D721Med (cell line): ENCODE data around the gene VPS13A.

Experiments used
- DNase-seq: peaks from one replicate; pipeline ENCODE4 v3.0.0; 2011; ENCODE audit warnings: low spot score; ENCODE audit not compliant: insufficient read length
- FAIRE-seq: peaks from 2 replicates; lab custom pipeline; 2011; peaks lifted over from hg19 to GRCh38; lab: Jason Lieb, UNC
- TF ChIP-seq, protein P1 (sequence below): IDR thresholded peaks from 2 replicates; pipeline ENCODE4 v1.5.1; 2012; ENCODE audit warnings: mild to moderate bottlenecking, control low read depth; ENCODE audit not compliant: insufficient read depth; ENCODE audit errors: missing control alignments

Gene VPS13A

GRCh38 chr9:77290373-77290772, 113.0 kb downstream of the VPS13A start:
- TF ChIP-seq, protein P1, sequence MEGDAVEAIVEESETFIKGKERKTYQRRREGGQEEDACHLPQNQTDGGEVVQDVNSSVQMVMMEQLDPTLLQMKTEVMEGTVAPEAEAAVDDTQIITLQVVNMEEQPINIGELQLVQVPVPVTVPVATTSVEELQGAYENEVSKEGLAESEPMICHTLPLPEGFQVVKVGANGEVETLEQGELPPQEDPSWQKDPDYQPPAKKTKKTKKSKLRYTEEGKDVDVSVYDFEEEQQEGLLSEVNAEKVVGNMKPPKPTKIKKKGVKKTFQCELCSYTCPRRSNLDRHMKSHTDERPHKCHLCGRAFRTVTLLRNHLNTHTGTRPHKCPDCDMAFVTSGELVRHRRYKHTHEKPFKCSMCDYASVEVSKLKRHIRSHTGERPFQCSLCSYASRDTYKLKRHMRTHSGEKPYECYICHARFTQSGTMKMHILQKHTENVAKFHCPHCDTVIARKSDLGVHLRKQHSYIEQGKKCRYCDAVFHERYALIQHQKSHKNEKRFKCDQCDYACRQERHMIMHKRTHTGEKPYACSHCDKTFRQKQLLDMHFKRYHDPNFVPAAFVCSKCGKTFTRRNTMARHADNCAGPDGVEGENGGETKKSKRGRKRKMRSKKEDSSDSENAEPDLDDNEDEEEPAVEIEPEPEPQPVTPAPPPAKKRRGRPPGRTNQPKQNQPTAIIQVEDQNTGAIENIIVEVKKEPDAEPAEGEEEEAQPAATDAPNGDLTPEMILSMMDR: no peak
- FAIRE-seq (no peak), DNase-seq (no peak)

- TF ChIP-seq, protein P1: no peak
- FAIRE-seq (no peak), DNase-seq (no peak)
These were observed 114.4 kb downstream of the VPS13A start for GRCh38 chr9:77291714-77292113.

- TF ChIP-seq, protein P1: no peak
- FAIRE-seq: no peak
- DNase-seq: no peak
These were observed 116.6 kb downstream of the VPS13A start for GRCh38 chr9:77293949-77294348.

DNA sequence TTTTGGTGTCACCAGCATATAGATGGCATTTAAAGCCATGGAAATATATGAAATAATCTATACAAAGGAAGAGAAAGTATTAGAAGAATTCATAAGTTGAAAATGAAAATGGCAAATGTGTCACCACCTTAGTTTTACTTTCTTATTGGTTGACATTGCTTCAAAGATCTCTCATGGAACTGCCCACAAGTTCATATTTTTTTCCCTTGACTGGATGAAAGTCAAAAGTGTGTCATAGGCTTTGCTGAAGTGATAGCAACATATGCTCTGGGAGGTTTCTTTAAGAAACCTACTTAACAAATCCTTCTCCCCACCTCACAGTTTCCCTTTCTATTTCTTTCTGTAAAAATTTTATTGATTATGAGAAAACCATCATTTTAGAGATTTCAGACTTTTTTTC, 127.2 kb downstream of the VPS13A start:
- DNase-seq (no peak), FAIRE-seq (no peak)
- TF ChIP-seq, protein P1: no peak

GRCh38 chr9:77305622-77306400, 128.5 kb downstream of the VPS13A start:
- no peak for FAIRE-seq
- no peak for DNase-seq
- TF ChIP-seq, protein P1: no peak

DNA sequence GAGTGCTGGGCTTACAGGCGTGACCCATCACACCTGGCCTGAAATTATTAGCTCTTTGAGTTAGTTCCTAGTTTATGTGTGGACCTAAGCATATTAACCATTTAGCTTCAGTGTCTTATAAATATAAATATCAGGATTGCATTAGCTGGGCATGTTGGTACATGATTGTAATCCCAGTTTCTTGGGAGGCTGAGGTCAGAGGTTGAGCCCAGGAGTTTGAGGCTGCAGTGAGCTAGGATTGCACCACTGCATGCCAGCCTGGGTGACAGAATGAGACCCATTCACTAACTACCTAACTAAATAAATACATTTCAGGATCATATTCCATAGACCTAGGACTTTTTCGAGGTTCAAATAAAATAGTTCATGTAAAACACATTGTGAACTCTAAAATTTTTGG, 129.8 kb downstream of the VPS13A start:
- FAIRE-seq (no peak), DNase-seq (no peak)
- TF ChIP-seq, protein P1: no peak

- DNase-seq (no peak), FAIRE-seq (no peak)
- TF ChIP-seq, protein P1: no peak
These were observed 138.7 kb downstream of the VPS13A start for GRCh38 chr9:77316058-77316457.
